GM19397 (cell line): Measurements from ENCODE around the gene DENND11.

Source experiments
- ATAC-seq: cut with Tn5 transposase; IDR thresholded peaks from one replicate; pipeline ENCODE4 v1.9.1; 2021; ENCODE audit warnings: mild to moderate bottlenecking, moderate library complexity; ENCODE audit not compliant: unreplicated experiment

The DENND11 gene

GRCh38 chr7:141702047-141702567 is at the start of gene DENND11:
DENND11 (minus strand) TSS chr7:141702166; CDS start chr7:141702153, 13 bp downstream.
- ATAC-seq: peak; percentile 87

GRCh38 chr7:141748396-141748795 is 46.4 kb upstream of the DENND11 start:
- no peak for ATAC-seq

- no peak for ATAC-seq
Measured at GRCh38 chr7:141744131-141744530, 42.2 kb upstream of the DENND11 start.

- ATAC-seq: no peak
Measured at GRCh38 chr7:141742229-141742628, 40.3 kb upstream of the DENND11 start.

- ATAC-seq: no peak
Measured at GRCh38 chr7:141739250-141739649, 37.3 kb upstream of the DENND11 start.

- ATAC-seq: no peak
Measured at GRCh38 chr7:141738592-141739013, 36.6 kb upstream of the DENND11 start.

GRCh38 chr7:141737836-141738591 is 36.0 kb upstream of the DENND11 start, which contains the start of gene SSBP1:
SSBP1 (plus strand) TSS chr7:141738358; CDS start chr7:141739167, 809 bp downstream.
- ATAC-seq: peak; percentile 94

GRCh38 chr7:141737118-141737835 is 35.3 kb upstream of the DENND11 start:
- ATAC-seq: no peak

GRCh38 chr7:141731476-141732149 is 29.6 kb upstream of the DENND11 start:
- ATAC-seq: no peak

- ATAC-seq: no peak
Measured at GRCh38 chr7:141729020-141729419, 27.1 kb upstream of the DENND11 start.

GRCh38 chr7:141722529-141722928 is 20.6 kb upstream of the DENND11 start:
- ATAC-seq: no peak

- no peak for ATAC-seq
Measured at GRCh38 chr7:141717450-141717849, 15.5 kb upstream of the DENND11 start.

- no peak for ATAC-seq
Measured at GRCh38 chr7:141715794-141716689, 14.1 kb upstream of the DENND11 start.

- ATAC-seq: no peak
Measured at GRCh38 chr7:141715018-141715417, 13.1 kb upstream of the DENND11 start.

GRCh38 chr7:141714571-141714970 is 12.6 kb upstream of the DENND11 start:
- ATAC-seq: no peak

- no peak for ATAC-seq
Measured at GRCh38 chr7:141713890-141714289, 11.9 kb upstream of the DENND11 start.

- no peak for ATAC-seq
Measured at GRCh38 chr7:141712603-141713255, 10.8 kb upstream of the DENND11 start.

GRCh38 chr7:141710301-141710700 is 8.3 kb upstream of the DENND11 start:
- no peak for ATAC-seq

GRCh38 chr7:141709749-141710148 is 7.8 kb upstream of the DENND11 start:
- ATAC-seq: no peak

GRCh38 chr7:141709318-141709717 is 7.4 kb upstream of the DENND11 start:
- no peak for ATAC-seq
